NCI-H1694 (cell line): ENCODE measurements around the gene TXNRD2.
"Not testable (repeated sequence)": the region's sequence is repeated elsewhere in the genome, so short reads cannot be mapped to it uniquely, and the experiment has no call there.

Source experiments
- DNase-seq: peaks from one replicate; lab custom pipeline; 2025; lab: John Stamatoyannopoulos, UW

TXNRD2 gene

GRCh38 chr22:19948057-19948760 is 6.6 kb upstream of the TXNRD2 start:
- DNase-seq: no peak

DNA sequence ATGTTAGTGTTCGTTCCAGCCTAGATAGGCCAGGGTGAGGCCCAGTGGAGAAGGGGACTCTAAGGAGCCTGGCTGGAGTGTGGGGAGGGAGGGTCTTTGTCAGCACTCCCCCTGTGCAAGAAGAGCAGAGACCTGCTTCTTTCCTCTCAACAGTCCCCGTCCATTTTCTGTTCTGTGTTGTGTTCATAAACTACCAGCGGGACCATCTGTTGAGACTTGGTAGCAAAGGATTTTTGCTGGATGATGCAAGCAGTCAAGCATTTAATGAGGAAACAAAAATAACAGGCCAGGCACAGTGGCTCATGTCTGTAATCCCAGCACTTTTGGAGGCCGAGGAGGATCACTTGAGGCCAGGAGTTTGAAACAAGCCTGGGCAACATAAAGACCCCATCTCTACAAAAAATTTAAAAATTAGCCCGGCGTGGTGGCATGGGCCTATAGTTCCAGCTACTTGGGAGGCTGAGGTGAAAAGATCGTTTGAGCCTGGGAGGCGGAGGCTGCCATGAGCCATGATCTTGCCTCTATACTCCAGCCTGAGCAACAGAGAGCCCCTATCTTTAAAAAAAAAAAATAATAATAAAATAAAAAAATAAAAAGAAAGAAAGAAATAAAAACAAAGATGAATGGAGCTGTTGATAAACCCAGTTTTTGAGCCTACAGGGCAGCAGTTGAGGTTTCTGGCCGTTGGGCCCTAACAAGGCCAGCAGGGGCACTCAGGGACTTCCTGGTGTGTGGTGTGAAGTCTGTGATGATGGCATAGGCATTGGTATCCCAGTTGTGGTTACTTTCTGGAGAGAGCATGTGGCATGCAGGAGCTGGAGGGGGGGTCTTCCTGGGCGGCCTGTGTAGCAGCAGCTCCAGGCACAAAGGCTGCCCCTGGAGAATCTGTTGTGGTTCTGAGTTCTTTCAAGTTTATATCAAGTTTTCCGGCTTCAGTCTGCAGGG is 1.7 kb upstream of the TXNRD2 start:
- peak; percentile 68 for DNase-seq

DNA sequence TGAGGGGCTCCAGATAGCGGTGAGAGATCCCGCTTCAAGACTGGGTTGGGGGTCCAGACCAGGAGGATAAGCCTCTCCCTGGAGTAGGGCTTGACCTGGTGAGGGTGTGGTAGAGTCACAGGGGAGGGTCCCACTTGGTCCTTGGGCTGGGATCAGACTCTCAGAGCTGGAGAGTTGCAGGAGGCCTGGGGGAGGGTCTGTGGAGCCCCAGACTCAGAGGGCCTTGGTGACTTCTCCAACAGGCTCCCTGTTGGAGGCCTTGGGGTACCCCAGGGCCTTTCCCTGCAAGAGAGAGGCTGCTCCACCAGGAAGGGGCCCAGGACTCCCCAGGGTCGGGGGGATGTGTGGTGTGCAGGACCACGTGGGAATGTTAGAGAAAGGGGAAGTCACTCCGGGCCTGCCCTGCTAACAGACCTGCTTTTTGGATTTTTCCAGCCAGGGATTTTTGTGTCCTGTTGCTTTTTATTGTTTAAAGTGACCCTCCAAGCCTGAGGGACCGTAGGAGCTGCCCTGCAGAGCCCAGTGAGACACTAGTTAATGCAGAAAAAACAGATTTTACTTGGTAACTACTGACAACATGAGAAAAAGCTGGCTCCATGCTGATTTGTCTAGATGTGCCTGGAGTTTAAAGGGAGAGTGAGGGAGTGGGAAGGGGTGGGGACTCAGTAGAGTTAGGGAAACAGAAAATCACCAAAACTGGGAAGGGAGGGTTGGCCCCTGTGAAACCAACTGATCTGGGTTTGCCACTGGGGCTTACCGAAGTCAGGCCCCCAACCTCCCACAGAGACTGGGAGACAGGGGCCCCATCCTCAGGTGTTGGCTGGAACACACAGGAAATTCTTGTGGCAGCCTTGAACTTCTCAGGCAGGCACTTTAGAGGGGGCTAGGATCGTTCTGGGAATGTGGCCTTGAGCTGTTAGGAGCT is 801 bp upstream of the TXNRD2 start:
- DNase-seq: no peak

- no peak for DNase-seq
Observed at GRCh38 chr22:19940536-19941364, 868 bp downstream of the TXNRD2 start.

GRCh38 chr22:19937616-19938473 is 3.8 kb downstream of the TXNRD2 start:
- no peak for DNase-seq

GRCh38 chr22:19936513-19936912 is 5.1 kb downstream of the TXNRD2 start:
- DNase-seq: no peak

DNA sequence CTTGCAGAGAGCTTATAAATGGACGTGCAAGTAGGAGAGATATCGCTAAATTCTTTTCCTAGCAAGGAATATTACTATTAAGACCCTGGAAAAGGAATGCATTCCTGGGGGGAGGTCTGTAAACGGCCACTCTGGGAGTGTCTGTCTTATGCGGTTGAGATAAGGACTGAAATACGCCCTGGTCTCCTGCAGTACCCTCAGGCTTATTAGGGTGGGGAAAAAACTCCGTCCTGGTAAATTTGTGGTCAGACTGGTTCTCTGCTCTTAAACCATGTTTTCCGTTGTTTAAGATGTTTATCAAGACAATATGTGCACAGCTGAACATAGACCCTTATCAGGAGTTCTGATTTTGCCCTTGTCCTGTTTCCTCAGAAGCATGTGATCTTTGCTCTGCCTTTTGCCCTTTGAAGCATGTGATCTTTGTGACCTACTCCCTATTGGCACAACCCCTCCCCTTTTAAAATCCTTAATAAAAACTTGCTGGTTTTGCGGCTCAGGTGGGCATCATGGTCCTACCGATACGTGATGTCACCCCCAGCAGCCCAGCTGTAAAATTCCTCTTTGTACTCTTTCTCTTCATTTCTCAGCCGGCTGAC is 6.4 kb downstream of the TXNRD2 start:
- DNase-seq: not testable (repeated sequence)

GRCh38 chr22:19933341-19934241 is 8.0 kb downstream of the TXNRD2 start:
- no peak for DNase-seq

DNA sequence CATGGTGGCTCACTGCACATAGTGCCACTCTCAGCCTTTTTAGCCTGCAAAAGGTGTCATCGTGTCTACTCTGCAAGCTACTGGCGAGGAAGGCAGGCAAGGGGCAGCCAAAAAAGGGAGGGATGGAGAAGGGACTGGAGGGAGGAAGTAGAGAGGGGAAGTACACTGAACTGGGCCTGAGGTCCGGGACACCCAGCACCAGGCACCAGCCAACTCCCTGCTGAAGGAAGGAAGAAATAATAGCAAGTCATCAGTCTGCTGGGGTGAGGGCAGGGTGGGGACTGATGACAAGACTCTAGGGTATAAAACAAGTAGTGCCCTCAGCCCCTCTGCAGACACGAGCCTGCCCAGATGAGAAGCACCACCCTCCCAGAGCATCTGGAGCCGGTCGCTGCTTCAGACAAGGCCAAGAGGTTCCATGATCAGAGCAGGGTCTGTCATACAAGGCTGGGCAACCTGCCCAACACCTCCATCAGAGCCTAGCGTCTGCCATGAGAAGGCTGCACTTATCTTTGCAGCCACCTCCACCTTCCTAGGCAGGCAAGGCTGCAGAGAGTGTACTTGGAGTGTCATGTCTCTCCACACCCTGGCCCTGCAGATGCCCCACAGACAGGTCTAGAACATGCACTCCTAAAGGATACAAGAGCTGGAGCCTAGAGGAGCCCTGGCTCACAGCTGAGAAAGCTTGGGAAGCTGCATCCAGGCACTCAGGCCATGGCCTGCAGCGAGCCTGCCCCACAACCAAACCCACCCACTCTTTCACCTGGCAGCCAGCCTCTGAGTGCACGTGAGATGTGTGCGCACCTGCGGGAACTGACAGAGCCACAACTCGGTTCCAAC is 9.0 kb downstream of the TXNRD2 start:
- no peak for DNase-seq

GRCh38 chr22:19931514-19931913 is 10.1 kb downstream of the TXNRD2 start:
- no peak for DNase-seq

DNA sequence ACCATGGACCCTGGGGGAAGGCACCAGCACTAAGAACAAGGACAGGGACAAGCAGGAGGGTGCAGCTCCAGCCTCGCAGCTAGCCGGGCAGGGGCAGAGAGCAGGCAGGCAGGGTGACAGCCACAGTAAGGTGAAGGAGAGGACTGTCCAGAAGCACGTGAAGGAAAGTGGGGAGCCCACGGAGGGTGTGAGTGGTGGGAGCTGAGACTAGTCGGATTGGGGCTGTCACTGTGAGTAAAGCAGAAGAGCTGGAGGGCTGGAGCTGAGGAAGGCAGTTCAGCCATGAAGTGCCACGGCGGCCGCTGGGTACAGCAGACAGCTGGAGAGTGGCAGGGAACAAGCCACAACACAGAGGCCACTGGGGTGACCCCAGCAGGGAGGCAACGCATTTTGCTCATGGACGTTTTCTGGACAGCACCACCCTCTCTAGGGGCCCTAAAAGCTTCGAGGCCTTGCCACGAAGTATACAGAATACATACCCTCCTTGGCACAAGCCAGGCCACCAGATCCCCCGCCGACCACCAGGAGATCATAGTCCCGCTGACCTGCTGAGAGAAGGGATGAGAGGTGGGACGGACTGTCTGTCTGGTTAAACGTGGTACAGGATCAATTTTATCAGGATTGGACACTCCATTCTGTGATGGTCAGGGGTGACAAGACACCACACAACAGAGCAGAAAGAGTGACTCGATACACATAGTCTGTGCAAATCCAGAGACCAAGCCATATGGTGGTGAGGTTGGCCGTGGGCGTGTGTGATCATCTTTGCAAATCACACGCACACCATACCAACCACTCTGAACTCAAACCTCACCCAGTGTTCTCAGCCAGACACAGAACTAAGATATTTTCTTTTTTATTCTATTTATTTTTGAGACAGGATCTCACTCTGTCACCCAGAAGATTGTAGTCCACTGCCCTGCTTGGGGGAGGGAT is 10.8 kb downstream of the TXNRD2 start:
- DNase-seq: no peak

- no peak for DNase-seq
Observed at GRCh38 chr22:19929586-19930550, 11.8 kb downstream of the TXNRD2 start.

GRCh38 chr22:19928207-19928606 is 13.4 kb downstream of the TXNRD2 start:
- no peak for DNase-seq

GRCh38 chr22:19927696-19928095 is 13.9 kb downstream of the TXNRD2 start:
- no peak for DNase-seq

- DNase-seq: not testable (repeated sequence)
Observed at GRCh38 chr22:19926028-19926427, 15.6 kb downstream of the TXNRD2 start.
